IMR-90 (cell line): ENCODE measurements around the gene TCF7L1.

Experiments
- BHLHE40 ChIP-seq: fragments of 150-350 bp; IDR thresholded peaks from 2 replicates; pipeline ENCODE4 v1.6.1; 2016; ENCODE audit warnings: mild to moderate bottlenecking, low read depth, low read length
- CTCF ChIP-seq: conservative IDR thresholded peaks from 2 replicates; pipeline ENCODE4 v1.5.1; 2012; ENCODE audit warnings: mild to moderate bottlenecking, low read depth, low read length, improper control_type of control experiment
- MAFK ChIP-seq: IDR thresholded peaks from 2 replicates; pipeline ENCODE4 v1.6.1; 2012; ENCODE audit warnings: low read depth, low read length, improper control_type of control experiment
- MXI1 ChIP-seq: IDR thresholded peaks from 2 replicates; pipeline ENCODE4 v1.6.1; 2012; ENCODE audit warnings: low read depth, mild to moderate bottlenecking, low read length, moderate library complexity, borderline replicate concordance
- POLR2A ChIP-seq: IDR thresholded peaks from 2 replicates; pipeline ENCODE4 v1.6.1; 2012; ENCODE audit warnings: mild to moderate bottlenecking, low read depth, low read length
- RFX5 ChIP-seq: IDR thresholded peaks from 2 replicates; pipeline ENCODE4 v1.8.0; 2012; ENCODE audit warnings: low read depth, mild to moderate bottlenecking, low read length, moderate library complexity
- SMC3 ChIP-seq: fragments of 150-350 bp; IDR thresholded peaks from 2 replicates; pipeline ENCODE4 v1.6.1; 2016; ENCODE audit warnings: low read depth, mild to moderate bottlenecking, antibody characterized with exemption, low read length, moderate library complexity
- USF2 ChIP-seq: fragments of 150-350 bp; IDR thresholded peaks from 2 replicates; pipeline ENCODE4 v1.6.1; 2017; ENCODE audit warnings: mild to moderate bottlenecking, antibody characterized with exemption, low read length, low read depth

GRCh38 chr2:85160966-85161960 is 28.1 kb downstream of the TCF7L1 start:
- TF ChIP-seq SMC3 (no peak), MXI1 (no peak), POLR2A (no peak), CTCF (no peak), RFX5 (no peak), USF2 (no peak), BHLHE40 (no peak), MAFK (no peak)
